HuH-7.5 (cell line): Measurements from ENCODE around the gene RPRD2.
"Not testable (repeated sequence)": the region's sequence is repeated elsewhere in the genome, so short reads cannot be mapped to it uniquely, and the experiment has no call there.

ENCODE experiments used
- DNase-seq: peaks from one replicate; pipeline ENCODE4 v3.0.0; 2011; ENCODE audit warnings: low spot score

Gene RPRD2

DNA sequence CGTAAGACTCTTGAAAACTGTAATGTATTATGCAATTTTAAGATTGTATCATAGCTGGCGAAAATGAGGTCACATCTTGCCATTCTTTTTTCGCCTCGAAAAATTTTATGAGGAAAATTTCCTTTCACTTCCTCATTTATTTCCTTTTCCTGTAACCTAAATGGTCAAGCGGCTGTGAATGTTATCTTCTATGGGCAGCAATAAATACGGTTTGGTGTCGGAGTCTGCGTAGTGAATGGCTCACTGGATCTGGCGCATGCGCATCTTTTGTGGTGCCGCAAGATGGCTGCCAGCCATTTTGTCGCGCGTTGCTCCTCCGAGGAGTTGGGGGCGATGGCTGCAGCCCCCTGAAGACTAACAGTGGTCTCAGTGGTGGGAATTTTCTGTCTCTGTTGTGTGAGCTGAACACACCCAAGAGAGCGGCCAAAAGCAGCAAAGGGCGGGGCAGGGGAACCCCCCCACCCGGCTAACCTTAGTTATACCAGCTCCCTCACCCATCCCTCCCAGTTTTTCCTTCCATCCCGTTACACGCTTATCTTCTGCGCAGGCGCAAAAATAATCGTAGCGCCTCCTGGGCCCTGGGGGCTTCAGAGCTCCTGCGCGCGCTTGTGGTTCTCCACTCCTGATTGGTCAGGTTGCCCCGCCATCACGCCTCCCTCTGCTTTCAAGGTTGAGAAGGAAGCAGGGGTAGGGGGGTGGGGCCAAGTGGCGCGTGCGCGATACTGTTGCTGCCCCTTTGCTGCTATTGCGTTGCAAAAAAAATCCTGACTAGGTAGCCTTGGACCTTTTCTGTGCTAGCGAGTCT lies at the start of gene RPRD2:
RPRD2 (plus strand) TSS at position 722 of the 805 bp plus-strand sequence. CDS start 568 bp downstream, outside the sequence.
- DNase-seq, result peak; percentile 96

DNA sequence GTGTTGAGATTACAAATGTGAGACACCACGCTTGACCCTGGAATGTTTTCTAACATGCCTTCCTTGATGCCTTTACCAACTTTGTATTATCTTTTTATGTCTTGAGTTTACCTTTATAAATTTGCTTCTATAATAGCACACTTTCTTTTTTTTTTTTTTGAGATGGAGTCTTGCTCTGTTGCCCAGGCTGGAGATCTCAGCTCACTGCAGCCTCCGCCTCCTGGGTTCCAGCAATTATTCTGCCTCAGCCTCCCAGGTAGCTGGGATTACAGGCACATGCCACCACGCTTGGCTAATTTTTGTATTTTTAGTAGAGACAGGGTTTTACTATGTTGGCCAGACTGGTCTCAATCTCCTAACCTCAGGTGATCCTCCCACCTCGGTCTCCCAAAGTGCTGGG lies 49.3 kb upstream of the RPRD2 start:
- not testable (repeated sequence) for DNase-seq

DNA sequence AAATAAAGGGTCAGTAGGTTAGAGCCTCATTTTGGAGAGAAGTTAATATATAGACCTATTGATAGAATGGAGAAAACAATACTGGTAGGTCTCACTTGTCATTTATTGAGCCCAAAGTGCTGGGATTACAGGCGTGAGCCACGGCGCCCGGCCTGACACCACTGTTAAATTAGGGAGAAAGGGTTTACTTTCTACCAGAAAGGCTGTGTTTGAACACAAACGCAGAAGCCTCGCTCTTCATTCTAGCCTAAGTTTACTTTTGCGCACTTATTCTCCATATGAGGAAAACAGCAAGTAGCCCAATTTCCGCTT lies 43.3 kb upstream of the RPRD2 start:
- no peak for DNase-seq

DNA sequence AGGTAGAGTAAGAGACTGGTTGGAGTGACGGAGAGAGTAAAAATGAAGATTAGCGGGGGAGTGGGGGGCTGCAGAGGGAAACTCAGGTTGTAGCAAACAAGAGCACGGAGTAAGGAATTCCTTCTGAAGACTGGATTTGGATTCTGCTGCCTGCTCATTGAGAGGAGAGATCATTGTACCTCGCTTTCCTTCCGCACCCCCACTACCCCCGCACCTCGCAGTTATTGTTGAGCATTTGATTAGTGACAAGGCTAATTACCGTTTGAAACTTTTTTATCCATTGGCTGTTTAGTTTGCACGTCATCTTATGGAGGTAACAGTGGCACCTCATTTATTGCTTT lies 42.2 kb upstream of the RPRD2 start:
- no peak for DNase-seq

DNA sequence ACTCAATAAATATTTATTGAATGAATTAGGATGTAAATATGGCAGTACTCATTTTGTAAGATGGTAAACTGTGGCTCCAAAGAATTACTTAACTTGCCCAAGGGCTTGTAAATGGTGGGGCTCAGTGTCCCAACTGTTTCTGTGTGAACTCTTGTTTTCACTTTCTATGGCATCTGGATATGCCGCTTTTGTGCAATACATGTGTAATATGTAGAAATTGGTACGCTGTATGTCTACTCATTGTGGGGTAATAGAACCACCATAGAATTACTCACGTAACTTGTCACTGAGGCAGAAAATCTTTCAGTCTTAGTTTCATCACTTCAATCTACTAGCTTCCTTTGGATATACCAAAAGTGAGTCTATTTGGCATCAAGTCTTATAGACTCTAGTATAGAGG lies 41.6 kb upstream of the RPRD2 start:
- DNase-seq, result no peak

DNA sequence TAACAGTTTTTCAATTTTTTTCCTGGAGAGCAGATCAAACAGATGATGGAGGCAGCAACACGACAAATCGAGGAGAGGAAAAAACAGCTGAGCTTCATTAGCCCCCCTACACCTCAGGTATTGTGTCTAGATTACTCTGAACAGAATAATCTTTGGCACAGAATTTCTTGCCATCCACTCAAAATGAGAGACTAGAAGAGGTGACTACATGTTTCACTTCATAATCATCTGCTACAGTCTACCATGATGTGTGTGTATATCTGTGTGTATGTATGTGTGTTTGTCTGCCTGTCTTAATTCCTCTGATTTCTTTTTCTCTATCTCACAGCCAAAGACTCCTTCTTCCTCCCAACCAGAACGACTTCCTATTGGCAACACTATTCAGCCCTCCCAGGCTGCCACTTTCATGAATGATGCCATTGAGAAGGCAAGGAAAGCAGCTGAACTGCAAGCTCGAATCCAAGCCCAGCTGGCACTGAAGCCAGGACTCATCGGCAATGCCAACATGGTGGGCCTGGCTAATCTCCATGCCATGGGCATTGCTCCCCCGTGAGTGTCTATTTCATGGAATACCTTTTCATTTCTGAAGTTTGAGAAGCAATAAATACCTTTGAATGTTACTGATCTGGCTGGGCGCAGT lies 31.2 kb upstream of the RPRD2 start:
- DNase-seq, result no peak

DNA sequence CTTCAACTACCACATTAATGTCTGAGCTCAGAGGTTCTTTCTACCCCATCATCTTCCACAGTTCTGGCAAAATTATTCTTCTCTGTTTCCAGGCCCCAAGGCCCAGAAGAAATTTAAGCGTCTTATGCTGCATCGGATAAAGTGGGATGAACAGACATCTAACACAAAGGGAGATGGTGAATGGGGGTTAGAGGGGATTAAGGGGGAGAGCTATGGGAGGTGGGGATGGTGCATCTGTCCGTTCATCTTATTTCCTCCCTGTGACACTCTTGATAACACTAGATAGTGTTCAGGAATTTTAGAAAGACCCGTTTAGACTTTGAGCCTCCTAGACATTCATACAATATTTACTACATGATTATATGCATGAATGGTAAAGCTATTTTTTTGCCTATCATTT lies 17.6 kb upstream of the RPRD2 start:
- DNase-seq, result no peak

DNA sequence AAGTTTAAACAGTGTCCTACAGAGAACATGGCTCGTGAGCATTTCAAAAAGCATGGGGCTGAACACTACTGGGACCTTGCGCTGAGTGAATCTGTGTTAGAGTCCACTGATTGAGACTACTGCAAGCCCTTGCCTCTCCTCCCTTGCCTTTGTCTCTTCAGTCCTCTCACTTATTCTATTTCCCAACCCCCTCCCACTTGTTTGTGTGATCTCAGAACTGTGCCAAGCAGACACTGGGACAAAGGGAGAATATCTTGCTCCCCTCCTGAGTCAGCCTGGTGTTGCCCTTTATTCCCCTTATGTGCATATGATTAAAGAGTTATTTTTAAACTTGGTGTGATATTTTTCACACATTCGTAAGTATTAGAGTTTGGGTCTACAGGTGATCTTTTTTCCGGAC lies 11.1 kb upstream of the RPRD2 start:
- DNase-seq, result no peak

DNA sequence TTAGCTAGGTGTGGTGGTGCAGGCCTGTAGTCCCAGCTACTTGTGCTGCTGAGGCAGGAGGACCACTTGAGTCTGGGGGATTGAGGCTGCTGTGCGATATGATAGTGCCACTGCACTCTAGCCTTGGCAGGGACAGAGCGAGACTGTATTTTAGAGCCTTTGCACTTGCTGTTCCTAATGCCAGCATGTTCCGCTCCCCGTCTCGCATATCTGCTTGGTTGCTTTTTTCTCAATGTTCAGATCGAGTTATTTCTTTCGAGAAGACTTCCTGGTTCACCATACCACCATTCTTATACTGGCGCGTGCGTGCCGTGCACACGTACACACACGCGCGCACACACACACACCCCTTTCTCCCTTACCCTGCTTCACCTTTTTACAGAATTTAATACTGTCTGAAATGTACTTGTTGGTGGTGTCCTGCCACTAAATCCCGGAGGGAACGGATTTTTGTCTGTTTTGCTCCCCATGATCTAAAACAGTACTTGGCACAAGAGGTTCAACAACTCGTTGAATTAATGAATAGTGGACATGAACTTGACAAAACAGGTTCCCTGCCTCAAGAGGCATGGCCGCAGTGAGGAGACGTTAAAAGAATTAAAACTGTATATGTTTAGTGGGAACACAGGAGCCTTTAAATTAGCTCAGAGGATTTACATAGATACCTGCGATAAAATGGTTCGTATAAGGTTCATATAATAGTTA lies 1.1 kb upstream of the RPRD2 start:
- no peak for DNase-seq

DNA sequence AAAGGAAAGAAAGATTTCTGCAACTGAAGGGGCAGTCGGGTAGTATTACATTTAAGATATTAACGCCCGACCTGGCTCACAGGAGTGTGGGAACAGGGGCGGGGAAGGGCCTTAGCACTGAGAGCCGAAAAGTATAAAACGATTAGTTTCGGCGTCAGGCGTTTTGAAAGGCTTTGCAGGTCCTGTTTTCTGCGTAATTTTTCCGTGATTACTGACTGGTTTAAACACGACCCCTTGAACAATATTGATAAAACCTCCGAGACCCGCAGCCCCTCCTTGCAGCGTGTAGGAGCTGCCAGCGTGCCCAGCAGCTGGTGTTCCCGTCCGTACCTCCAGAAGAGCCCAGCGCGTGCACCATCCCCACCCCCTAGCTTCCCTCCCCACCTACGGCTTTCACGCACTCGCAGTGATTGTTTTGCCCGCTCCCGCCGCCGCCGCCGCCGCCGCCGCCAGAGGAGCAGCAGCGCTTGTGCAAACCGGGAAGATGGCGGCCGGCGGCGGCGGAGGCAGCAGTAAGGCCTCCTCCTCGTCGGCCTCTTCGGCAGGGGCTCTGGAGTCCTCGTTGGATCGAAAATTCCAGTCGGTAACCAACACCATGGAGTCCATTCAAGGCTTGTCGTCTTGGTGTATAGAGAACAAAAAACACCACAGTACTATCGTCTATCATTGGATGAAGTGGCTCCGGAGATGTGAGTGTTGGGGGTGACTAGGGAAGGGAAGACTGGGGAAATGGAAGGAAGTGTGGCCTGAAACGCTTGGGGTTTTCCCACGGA lies 470 bp downstream of the RPRD2 start:
- peak; percentile 62 for DNase-seq

DNA sequence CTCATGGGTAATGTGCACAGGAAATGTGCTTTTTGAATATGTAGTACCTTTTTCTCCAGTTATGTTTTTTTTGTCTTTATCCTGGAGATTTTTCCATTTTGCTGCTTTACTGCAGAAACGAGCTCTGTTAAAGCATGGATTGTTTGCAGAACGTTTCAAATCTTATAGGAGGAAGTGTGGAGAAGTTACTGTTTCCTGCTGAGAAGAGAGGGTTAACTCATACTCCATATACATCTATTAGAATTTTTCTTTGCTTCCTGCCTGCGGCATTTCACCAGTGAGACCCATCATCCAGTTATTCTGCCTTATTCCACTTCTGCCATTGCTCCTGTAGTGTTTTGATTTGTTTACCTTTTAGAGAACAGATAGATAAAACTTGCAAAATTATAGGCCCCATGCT lies 2.0 kb downstream of the RPRD2 start:
- no peak for DNase-seq

DNA sequence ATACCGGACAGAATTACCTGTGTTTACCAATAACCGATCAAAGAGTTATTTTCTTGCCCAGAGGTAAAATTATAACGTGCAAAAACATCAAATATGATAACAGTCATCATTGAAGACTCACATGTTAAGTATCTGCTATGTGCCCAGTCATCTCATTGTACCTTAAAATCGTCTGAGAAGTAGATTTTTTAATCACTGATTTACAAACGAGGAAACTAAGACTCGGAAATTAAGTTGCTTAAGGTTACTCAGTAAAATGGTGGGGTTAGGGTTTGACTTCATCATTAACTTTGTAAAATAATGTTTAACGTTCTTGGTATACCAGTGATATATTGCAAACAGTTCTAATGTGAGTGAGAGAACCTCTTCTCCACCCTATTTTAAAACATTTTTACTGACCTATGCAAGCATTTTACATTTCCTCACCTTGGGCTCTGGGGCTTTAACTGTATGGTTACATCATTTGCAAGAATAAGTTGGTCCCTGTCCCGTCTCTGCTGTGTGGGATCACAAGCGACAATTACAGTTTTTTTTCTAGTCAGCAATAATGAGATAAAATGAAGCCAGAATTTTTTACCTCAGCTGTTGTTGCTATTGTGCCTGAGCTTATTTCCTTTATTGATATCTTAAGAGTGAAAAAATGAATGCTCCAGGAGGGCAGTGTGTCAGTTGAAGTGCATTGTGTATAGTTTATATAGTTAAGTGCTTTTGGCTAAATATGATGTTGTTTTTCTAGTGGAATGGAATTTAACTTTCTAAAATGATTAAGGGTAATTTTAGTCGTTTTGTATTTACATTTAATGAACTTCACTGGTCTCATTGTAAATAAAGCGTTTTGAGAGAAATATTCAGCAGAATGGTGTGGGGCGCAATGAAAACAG lies 2.7 kb downstream of the RPRD2 start:
- peak; percentile 14 for DNase-seq

DNA sequence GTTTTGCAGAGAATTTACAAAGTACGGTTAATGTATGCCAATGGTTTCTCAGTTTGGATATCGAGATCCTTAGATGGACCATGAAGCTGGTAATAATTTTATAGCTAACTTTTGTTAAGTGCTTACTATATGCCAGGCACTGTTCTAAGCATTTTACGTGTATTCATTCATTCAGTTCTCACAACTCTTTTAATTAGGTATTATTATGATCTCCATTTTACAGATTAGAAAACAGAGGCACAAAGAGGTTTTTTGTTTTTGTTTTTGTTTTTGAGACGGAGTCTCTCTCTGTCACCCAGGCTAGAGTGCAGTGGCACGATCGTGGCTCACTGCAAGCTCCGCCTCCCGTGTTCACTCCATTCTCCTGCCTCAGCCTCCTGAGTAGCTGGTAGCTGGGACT lies 7.2 kb downstream of the RPRD2 start:
- no peak for DNase-seq

DNA sequence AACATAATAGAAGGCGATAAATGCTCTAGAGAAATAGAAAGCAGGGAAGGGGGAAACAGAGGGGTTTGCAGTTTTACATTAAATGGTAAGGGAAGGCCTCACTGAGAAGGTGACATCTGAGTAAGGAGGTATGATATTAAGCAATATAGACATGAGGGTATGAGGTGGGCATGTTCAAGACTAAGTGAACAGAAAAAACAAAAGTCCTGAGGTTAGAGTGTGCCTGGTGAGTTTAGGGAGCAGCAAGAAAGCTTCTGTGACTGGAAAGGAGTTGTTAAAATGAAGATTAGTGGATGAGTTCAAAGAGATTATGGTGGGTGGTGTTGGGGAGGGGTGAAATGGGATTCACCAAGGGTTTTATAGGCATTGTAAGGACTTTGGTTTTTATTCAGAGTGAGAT lies 8.6 kb downstream of the RPRD2 start:
- no peak for DNase-seq

DNA sequence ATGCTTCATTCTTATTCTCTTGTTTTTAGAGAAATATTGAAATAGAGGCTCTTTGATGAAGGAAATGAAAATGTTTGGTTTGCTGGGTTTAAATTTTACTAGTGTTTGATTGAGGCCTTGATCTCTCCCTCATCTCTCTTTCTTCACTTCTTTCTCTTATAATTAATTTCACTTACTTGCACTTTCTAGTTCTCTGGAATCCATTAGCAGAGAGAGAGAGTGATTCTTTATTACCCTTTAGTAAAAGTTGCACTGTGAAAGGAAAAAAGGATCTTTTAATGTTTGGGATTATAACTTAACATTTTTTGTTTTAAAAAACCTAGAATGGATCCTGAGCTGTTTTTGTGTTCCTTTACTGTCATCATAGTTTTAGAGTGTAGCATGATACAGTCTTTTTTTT lies 12.2 kb downstream of the RPRD2 start:
- no peak for DNase-seq

DNA sequence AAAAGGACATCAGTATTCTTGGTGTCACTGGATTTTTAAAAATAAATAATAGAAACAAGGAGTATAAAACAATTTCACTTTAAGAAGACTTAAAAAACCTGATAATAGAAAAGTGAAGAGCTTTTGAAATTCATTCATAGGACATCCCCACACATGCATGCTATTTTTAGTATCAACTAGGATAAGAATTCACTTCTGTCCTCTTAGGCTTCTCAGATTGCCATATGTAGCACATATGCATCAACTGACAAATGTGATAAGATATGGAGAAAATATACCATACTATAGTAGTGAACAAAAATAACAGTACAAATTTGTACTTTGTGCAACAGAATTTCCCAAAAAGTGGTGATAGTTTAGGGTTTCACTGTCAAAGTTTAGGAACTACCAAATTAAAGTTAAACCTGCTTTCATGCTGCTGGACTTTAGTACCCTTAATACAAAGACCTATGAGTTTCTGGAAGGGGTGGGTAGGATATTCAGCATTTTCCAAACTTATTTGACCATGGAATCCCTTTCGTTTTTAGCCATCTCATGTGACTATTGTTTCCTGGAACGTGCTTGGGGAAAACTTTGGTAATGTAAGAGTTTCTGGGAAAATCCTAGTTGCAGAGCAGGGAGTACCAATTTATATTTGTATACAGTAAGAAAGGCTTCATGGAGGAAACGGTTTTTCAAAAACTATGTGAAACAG lies 19.8 kb downstream of the RPRD2 start:
- DNase-seq, result no peak

DNA sequence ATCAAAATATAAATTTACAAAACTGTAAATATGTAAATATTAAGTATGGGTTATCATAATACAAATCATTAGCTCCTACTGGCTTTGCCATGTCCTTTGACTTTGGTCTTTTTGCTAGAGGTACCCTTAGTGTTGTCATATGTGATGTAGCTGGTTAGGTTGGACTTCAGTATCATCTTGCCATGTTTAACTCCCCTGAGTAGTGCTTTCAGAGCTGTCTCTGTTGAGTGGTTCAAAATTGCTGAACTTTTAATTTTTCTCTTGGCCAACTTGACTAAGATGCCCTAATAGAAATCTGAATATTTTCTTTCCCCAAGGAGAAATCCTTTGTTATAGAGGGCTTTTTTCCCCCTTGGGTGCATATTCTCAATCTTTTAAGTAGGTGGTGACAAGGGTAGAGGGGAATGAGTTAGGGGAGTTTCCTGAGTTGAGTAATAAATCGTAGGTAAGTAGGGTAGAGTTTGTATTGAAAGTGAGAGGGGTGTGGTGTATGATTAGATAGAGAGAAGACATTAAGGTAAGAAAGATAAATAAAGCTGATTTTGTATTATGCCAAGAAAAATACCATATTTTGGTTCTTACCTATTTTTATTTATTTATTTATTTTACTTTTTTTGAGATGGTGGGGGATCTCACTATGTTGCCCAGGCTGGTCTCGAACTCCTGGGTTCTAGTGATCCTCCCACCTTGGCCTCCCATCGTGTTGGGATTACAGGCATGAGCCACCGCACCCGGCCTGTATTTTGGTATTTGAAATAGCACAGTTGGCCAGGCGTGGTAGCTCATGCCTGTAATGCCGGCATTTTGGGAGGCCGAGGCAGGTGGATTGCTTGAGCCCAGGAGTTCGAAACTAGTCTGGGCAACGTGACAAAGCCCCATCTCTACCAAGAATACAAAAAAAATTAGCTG lies 21.8 kb downstream of the RPRD2 start:
- no peak for DNase-seq

DNA sequence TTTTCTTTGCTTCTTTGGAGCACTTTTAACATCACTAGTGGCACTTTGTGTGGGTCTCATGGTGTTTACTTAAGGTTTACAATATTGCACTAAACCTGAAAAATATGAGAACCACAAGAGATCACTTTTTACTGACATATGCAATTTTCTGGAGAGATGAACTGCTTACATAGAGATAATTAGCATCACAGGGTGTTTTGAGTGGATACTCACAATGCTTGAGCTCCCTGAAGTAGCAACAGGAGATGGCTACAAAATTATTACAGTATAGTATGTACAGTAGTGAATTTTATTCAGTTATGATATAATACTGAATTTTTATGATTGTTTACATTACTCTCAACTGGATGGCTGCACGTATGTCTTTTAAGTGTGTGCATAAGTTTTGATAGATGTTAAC lies 22.6 kb downstream of the RPRD2 start:
- no peak for DNase-seq

DNA sequence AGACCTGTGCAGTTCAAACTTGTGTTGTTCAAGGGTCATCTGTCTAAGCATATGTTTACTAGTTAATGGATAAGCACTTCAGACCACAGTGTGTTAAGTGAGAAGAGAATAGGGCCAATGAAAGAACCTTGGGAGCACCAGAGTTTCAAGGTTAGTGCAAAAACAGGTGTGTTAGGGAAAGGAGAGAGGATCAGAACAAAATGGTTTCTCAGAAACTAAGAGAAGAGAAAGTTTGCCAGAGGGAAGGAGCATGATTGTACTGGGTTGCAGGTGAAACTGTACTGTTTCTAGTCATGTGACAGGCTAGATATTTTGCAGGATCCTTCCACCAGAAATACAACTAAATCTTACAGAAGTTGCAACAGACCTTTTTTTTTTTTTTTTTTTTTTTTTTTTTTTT lies 23.3 kb downstream of the RPRD2 start:
- DNase-seq, result no peak

DNA sequence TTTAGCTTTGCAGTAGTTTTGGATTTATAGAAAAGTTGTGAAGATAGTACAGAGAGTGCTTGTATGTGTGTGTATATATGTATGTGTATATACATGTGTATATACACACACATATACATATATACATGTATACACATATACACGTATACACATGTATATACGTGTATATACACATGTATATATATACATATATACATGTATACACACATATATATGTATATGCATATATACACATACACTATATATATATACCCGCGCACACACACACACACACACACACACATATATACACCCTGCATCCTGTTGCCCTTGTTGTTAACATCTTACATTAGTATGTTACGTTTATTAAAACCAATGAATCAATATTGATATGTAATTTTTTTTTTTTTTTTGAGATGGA lies 24.3 kb downstream of the RPRD2 start:
- no peak for DNase-seq
